ENCODE data around the gene MARCHF3.

DNA sequence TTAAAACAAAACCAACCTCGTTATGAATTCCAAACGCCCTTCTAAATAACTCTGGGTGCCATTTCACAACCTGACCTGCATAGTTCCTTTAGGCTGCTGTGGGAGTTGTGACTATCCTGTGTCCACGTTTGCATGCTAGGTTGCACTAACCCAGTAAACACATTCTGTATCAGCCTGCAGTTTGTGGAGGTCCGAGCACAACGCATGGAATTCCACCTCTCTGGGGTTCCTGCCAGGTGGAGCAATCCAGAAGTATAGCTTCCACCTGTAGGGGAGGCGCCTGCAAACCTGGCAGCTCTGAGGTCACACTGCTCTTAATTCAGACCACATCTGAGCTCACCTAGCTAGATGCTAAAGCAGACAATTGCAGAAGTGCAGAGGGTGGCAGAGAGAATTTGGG is 57.2 kb downstream of the MARCHF3 start:
- TF ChIP-seq, protein P1, sequence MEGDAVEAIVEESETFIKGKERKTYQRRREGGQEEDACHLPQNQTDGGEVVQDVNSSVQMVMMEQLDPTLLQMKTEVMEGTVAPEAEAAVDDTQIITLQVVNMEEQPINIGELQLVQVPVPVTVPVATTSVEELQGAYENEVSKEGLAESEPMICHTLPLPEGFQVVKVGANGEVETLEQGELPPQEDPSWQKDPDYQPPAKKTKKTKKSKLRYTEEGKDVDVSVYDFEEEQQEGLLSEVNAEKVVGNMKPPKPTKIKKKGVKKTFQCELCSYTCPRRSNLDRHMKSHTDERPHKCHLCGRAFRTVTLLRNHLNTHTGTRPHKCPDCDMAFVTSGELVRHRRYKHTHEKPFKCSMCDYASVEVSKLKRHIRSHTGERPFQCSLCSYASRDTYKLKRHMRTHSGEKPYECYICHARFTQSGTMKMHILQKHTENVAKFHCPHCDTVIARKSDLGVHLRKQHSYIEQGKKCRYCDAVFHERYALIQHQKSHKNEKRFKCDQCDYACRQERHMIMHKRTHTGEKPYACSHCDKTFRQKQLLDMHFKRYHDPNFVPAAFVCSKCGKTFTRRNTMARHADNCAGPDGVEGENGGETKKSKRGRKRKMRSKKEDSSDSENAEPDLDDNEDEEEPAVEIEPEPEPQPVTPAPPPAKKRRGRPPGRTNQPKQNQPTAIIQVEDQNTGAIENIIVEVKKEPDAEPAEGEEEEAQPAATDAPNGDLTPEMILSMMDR (IDR thresholded peaks at IDR 0.05 in 2 of 3, conservative IDR thresholded peaks at IDR 0.05 in 1 of 3; ENCODE audit: control insufficient read depth in 2 of 3, extremely low read depth in 1 of 3, insufficient read depth in 1 of 3, low read depth in 3 of 3, low read length in 3 of 3), result no peak
- TF ChIP-seq MYC (IDR thresholded peaks at IDR 0.05; ENCODE audit: insufficient read depth, insufficient read length, insufficient replicate concordance, low read length, severe bottlenecking) (no peak), CBX3 (IDR thresholded peaks at IDR 0.05; ENCODE audit: borderline replicate concordance, low read depth) (no peak), POLR2A (IDR thresholded peaks at IDR 0.05; ENCODE audit: low read depth, low read length) (no peak), HDGF (IDR thresholded peaks at IDR 0.05) (no peak), CHD2 (IDR thresholded peaks at IDR 0.05; ENCODE audit: borderline replicate concordance, low read depth, low read length) (no peak), EZH2 (IDR thresholded peaks at IDR 0.05; ENCODE audit: borderline replicate concordance, control insufficient read depth, low read depth, low read length) (no peak), EP300 (IDR thresholded peaks at IDR 0.05; ENCODE audit: borderline replicate concordance in 1 of 2, control insufficient read depth in 1 of 2, low read depth in 2 of 2, low read length in 2 of 2) (no peak), ESRRA (IDR thresholded peaks at IDR 0.05; ENCODE audit: low read length) (no peak), NR2C2 (IDR thresholded peaks at IDR 0.05; ENCODE audit: borderline replicate concordance, control insufficient read depth, insufficient read length, low read depth) (peak; percentile 45), NBN (IDR thresholded peaks at IDR 0.05) (no peak), RBBP5 (conservative IDR thresholded peaks at IDR 0.05) (no peak)
- TF ChIP-seq, protein P2, sequence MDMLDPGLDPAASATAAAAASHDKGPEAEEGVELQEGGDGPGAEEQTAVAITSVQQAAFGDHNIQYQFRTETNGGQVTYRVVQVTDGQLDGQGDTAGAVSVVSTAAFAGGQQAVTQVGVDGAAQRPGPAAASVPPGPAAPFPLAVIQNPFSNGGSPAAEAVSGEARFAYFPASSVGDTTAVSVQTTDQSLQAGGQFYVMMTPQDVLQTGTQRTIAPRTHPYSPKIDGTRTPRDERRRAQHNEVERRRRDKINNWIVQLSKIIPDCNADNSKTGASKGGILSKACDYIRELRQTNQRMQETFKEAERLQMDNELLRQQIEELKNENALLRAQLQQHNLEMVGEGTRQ (IDR thresholded peaks at IDR 0.05; ENCODE audit: borderline replicate concordance, low read depth, low read length), result no peak
- TF ChIP-seq, protein P3, sequence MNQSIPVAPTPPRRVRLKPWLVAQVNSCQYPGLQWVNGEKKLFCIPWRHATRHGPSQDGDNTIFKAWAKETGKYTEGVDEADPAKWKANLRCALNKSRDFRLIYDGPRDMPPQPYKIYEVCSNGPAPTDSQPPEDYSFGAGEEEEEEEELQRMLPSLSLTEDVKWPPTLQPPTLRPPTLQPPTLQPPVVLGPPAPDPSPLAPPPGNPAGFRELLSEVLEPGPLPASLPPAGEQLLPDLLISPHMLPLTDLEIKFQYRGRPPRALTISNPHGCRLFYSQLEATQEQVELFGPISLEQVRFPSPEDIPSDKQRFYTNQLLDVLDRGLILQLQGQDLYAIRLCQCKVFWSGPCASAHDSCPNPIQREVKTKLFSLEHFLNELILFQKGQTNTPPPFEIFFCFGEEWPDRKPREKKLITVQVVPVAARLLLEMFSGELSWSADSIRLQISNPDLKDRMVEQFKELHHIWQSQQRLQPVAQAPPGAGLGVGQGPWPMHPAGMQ (IDR thresholded peaks at IDR 0.05; ENCODE audit: borderline replicate concordance), result no peak

Data from GM12878 (cell line).